Activated T-cell treated with anti-CD3 and anti-CD28 coated beads, Interleukin-2, amount 50 U/mL, for 72 hours (primary cell): Measurements from ENCODE around the gene ERCC5. TPM values are rescaled to one million over a fixed set of nuclear protein-coding genes. Genes with fewer than 3 reads are reported as not detected.

Source experiments
- ATAC-seq, 2 donors: fragments of 150-1000 bp; cut with Tn5 transposase; replicated peaks in 1 of 2; 2 replicates each; pipeline ENCODE4 v1.10.0; 2021; ENCODE audit warnings: moderate library complexity in 2 of 2, mild to moderate bottlenecking in 1 of 2
- DNase-seq, 2 donors: peaks; one replicate each; pipeline ENCODE4 v3.0.0; 2021 to 2022; ENCODE audit warnings: mixed read lengths in 1 of 2
- H3K27ac Mint-ChIP-seq: one replicate; pipeline ENCODE4 v1.8.0; 2022; ENCODE audit warnings: mild to moderate bottlenecking, moderate library complexity, mixed read lengths
- H3K27me3 Mint-ChIP-seq: one replicate; pipeline ENCODE4 v1.8.0; 2022; ENCODE audit warnings: low read depth, mixed read lengths
- H3K36me3 Mint-ChIP-seq, 2 donors: one replicate each; pipeline ENCODE4 v1.8.0; 2022; ENCODE audit warnings: mixed read lengths in 2 of 2, mild to moderate bottlenecking in 1 of 2; ENCODE audit not compliant: insufficient read depth in 2 of 2
- H3K4me1 Mint-ChIP-seq: one replicate; pipeline ENCODE4 v1.8.0; 2022; ENCODE audit warnings: low read depth, mixed read lengths
- H3K4me3 Mint-ChIP-seq, 2 donors: one replicate each; pipeline ENCODE4 v1.8.0; 2022; ENCODE audit warnings: mild to moderate bottlenecking in 2 of 2, mixed read lengths in 2 of 2, moderate library complexity in 2 of 2
- H3K9me3 Mint-ChIP-seq, 2 donors: one replicate each; pipeline ENCODE4 v1.8.0; 2022; ENCODE audit warnings: mixed read lengths in 2 of 2
- total RNA-seq, 2 donors: library from RNA; stranded (reverse); gene quantifications; one replicate each; pipeline ENCODE4 v1.2.3, GENCODE V29; 2022

ERCC5 gene
- total RNA-seq, 2 donors from 2014 or later: 84.7 to 85.8 TPM

- no peak overlapping the region for H3K4me3 Mint-ChIP-seq
- no peaks in the 10 kb centered on the region for H3K36me3 Mint-ChIP-seq
- DNase-seq: no peak
- no peak overlapping the region for H3K27ac Mint-ChIP-seq
- H3K4me1 Mint-ChIP-seq: peaks cover 4% of the 10 kb centered on the region
- no peaks in the 10 kb centered on the region for H3K9me3 Mint-ChIP-seq
- H3K27me3 Mint-ChIP-seq: peaks cover 18% of the 10 kb centered on the region
- no peak for ATAC-seq
Observed at GRCh38 chr13:102905905-102906771, 60.3 kb downstream of the ERCC5 start.

GRCh38 chr13:102907016-102907756, 61.4 kb downstream of the ERCC5 start:
- DNase-seq (no peak), ATAC-seq (peak; percentile 32 to 68)
- no peaks in the 10 kb centered on the region for H3K9me3 Mint-ChIP-seq
- H3K27ac Mint-ChIP-seq: no peak overlapping the region
- H3K27me3 Mint-ChIP-seq: peaks cover 24% of the 10 kb centered on the region
- H3K36me3 Mint-ChIP-seq: no peaks in the 10 kb centered on the region
- H3K4me3 Mint-ChIP-seq: no peak overlapping the region
- peaks cover 4% of the 10 kb centered on the region for H3K4me1 Mint-ChIP-seq

GRCh38 chr13:102907886-102908515, 62.2 kb downstream of the ERCC5 start:
- peaks cover 30% of the 10 kb centered on the region for H3K27me3 Mint-ChIP-seq
- ATAC-seq: no peak
- H3K9me3 Mint-ChIP-seq: no peaks in the 10 kb centered on the region
- H3K36me3 Mint-ChIP-seq: no peaks in the 10 kb centered on the region
- H3K4me3 Mint-ChIP-seq: no peak overlapping the region
- peaks cover 4% of the 10 kb centered on the region for H3K4me1 Mint-ChIP-seq
- DNase-seq: no peak
- H3K27ac Mint-ChIP-seq: no peak overlapping the region

- Mint-ChIP-seq H3K9me3 (no peaks in the 10 kb centered on the region), H3K4me1 (peaks cover 4% of the 10 kb centered on the region), H3K36me3 (no peaks in the 10 kb centered on the region), H3K27me3 (peaks cover 44% of the 10 kb centered on the region), H3K4me3 (no peak overlapping the region), H3K27ac (no peak overlapping the region)
- DNase-seq (no peak), ATAC-seq (no peak)
Observed at GRCh38 chr13:102909971-102910370, 64.1 kb downstream of the ERCC5 start.

GRCh38 chr13:102911336-102911735, 65.5 kb downstream of the ERCC5 start:
- H3K4me1 Mint-ChIP-seq: peaks cover 4% of the 10 kb centered on the region
- DNase-seq: no peak
- H3K36me3 Mint-ChIP-seq: no peaks in the 10 kb centered on the region
- no peak overlapping the region for H3K27ac Mint-ChIP-seq
- no peak for ATAC-seq
- H3K4me3 Mint-ChIP-seq: no peak overlapping the region
- peaks cover 45% of the 10 kb centered on the region for H3K27me3 Mint-ChIP-seq
- no peaks in the 10 kb centered on the region for H3K9me3 Mint-ChIP-seq

GRCh38 chr13:102912599-102912998, 66.8 kb downstream of the ERCC5 start:
- no peaks in the 10 kb centered on the region for H3K36me3 Mint-ChIP-seq
- no peak overlapping the region for H3K4me3 Mint-ChIP-seq
- H3K4me1 Mint-ChIP-seq: peaks cover 2% of the 10 kb centered on the region
- DNase-seq (no peak), ATAC-seq (no peak)
- no peak overlapping the region for H3K27ac Mint-ChIP-seq
- H3K27me3 Mint-ChIP-seq: peaks cover 55% of the 10 kb centered on the region
- no peaks in the 10 kb centered on the region for H3K9me3 Mint-ChIP-seq

- ATAC-seq (no peak), DNase-seq (no peak)
- Mint-ChIP-seq H3K27me3 (peaks cover 48% of the 10 kb centered on the region), H3K9me3 (no peaks in the 10 kb centered on the region), H3K4me1 (no peaks in the 10 kb centered on the region), H3K4me3 (peak overlapping the region in 1 of 2 donors; percentile 32), H3K36me3 (no peaks in the 10 kb centered on the region), H3K27ac (no peak overlapping the region)
Observed at GRCh38 chr13:102913914-102914313, 68.1 kb downstream of the ERCC5 start.

GRCh38 chr13:102914339-102914930, 68.6 kb downstream of the ERCC5 start:
- peaks cover 48% of the 10 kb centered on the region for H3K27me3 Mint-ChIP-seq
- no peak overlapping the region for H3K27ac Mint-ChIP-seq
- no peak for DNase-seq
- no peaks in the 10 kb centered on the region for H3K4me1 Mint-ChIP-seq
- no peak overlapping the region for H3K4me3 Mint-ChIP-seq
- H3K36me3 Mint-ChIP-seq: no peaks in the 10 kb centered on the region
- no peaks in the 10 kb centered on the region for H3K9me3 Mint-ChIP-seq
- no peak for ATAC-seq

GRCh38 chr13:102915393-102915930, 69.6 kb downstream of the ERCC5 start:
- Mint-ChIP-seq H3K36me3 (no peaks in the 10 kb centered on the region), H3K4me1 (no peaks in the 10 kb centered on the region), H3K9me3 (no peaks in the 10 kb centered on the region), H3K4me3 (no peak overlapping the region), H3K27me3 (peaks cover 42% of the 10 kb centered on the region), H3K27ac (no peak overlapping the region)
- no peak for DNase-seq
- ATAC-seq: no peak

- Mint-ChIP-seq H3K36me3 (no peaks in the 10 kb centered on the region), H3K27me3 (peaks cover 42% of the 10 kb centered on the region), H3K4me3 (no peak overlapping the region), H3K4me1 (no peaks in the 10 kb centered on the region), H3K27ac (no peak overlapping the region), H3K9me3 (no peaks in the 10 kb centered on the region)
- no peak for ATAC-seq
- no peak for DNase-seq
Observed at GRCh38 chr13:102917019-102917418, 71.2 kb downstream of the ERCC5 start.

- Mint-ChIP-seq H3K4me3 (no peak overlapping the region), H3K27me3 (peaks cover 18% of the 10 kb centered on the region), H3K9me3 (peaks cover 6 to 9% of the 10 kb centered on the region in 2 donors), H3K27ac (no peak overlapping the region), H3K4me1 (no peaks in the 10 kb centered on the region), H3K36me3 (peaks cover 3% of the 10 kb centered on the region in 2 donors)
- no peak for ATAC-seq
- DNase-seq: no peak
Observed at GRCh38 chr13:102922184-102922583, 76.4 kb downstream of the ERCC5 start.
